WTC11 (cell line): Measurements from ENCODE around the gene CDK11A. TPM values are rescaled to one million over a fixed set of nuclear protein-coding genes. Genes with fewer than 3 reads are reported as not detected.

Source experiments
- ATAC-seq: fragments of 200-7000 bp; cut with Tn5 transposase; 2 replicates; pipeline ENCODE4 v1.10.0; 2021; ENCODE audit warnings: mild to moderate bottlenecking, moderate library complexity
- CTCF ChIA-PET: fragments of 300-600 bp; sonication (Branson Sonifier 250); formaldehyde crosslinking; loops from one replicate; lab custom pipeline; 2021; ENCODE audit warnings: antibody characterized with exemption; lab: Charles Lee
- POLR2A ChIA-PET: fragments of 350-600 bp; sonication (Branson Sonifier 250); formaldehyde crosslinking; loops from one replicate; lab custom pipeline; 2021; ENCODE audit warnings: antibody characterized with exemption; lab: Charles Lee
- DNase-seq: peaks from one replicate; pipeline ENCODE4 v3.0.0; 2021; ENCODE audit warnings: low spot score
- H3K27ac Mint-ChIP-seq: 2 replicates; pipeline ENCODE4 v1.8.0; 2021; ENCODE audit warnings: mixed read lengths
- H3K27me3 Mint-ChIP-seq: 2 replicates; pipeline ENCODE4 v1.8.0; 2021; ENCODE audit warnings: low read depth, mild to moderate bottlenecking, moderate library complexity, mixed read lengths
- H3K36me3 Mint-ChIP-seq: 2 replicates; pipeline ENCODE4 v1.8.0; 2021; ENCODE audit warnings: mixed read lengths
- H3K4me1 Mint-ChIP-seq: 2 replicates; pipeline ENCODE4 v1.8.0; 2022; ENCODE audit warnings: mixed read lengths
- H3K4me3 Mint-ChIP-seq: 2 replicates; pipeline ENCODE4 v1.8.0; 2021; ENCODE audit warnings: mild to moderate bottlenecking, moderate library complexity, mixed read lengths
- H3K9me3 Mint-ChIP-seq: 2 replicates; pipeline ENCODE4 v1.8.0; 2021; ENCODE audit warnings: mixed read lengths
- CREB1 ChIP-seq: sonication (generic); formaldehyde crosslinking; IDR thresholded peaks from 2 replicates; pipeline ENCODE4 v1.8.0; 2023; ENCODE audit warnings: mild to moderate bottlenecking, missing genetic modification reagents
- GTF2I ChIP-seq: fragments of 250-450 bp; sonication (Bioruptor Pico); conservative IDR thresholded peaks from 2 replicates; pipeline ENCODE4 v1.4.0; 2021; ENCODE audit warnings: mild to moderate bottlenecking
- NR2C2 ChIP-seq: sonication (generic); formaldehyde crosslinking; IDR thresholded peaks from 2 replicates; pipeline ENCODE4 v1.8.0; 2022; ENCODE audit warnings: mild to moderate bottlenecking, missing genetic modification reagents
- ZBTB21 ChIP-seq: sonication (generic); formaldehyde crosslinking; IDR thresholded peaks from 2 replicates; pipeline ENCODE4 v1.8.1; 2023; ENCODE audit warnings: mild to moderate bottlenecking, missing genetic modification reagents, borderline replicate concordance
- ZNF416 ChIP-seq: fragments of 250-450 bp; sonication (Bioruptor Pico); IDR thresholded peaks from 2 replicates; pipeline ENCODE4 v1.9.0; 2021; ENCODE audit warnings: mild to moderate bottlenecking, inconsistent platforms
- total RNA-seq: library from RNA; stranded (reverse); gene quantifications from 3 replicates; pipeline ENCODE4 v1.2.3, GENCODE V29; 2021
- TF ChIP-seq, protein P1 (sequence below): sonication (generic); formaldehyde crosslinking; IDR thresholded peaks from 2 replicates; pipeline ENCODE4 v1.8.0; 2022; ENCODE audit warnings: mild to moderate bottlenecking, missing genetic modification reagents
- TF ChIP-seq, protein P2 (sequence below): sonication (generic); formaldehyde crosslinking; IDR thresholded peaks from 2 replicates; pipeline ENCODE4 v1.8.0; 2022; ENCODE audit warnings: mild to moderate bottlenecking, missing genetic modification reagents
- TF ChIP-seq, protein P3 (sequence below): sonication (generic); formaldehyde crosslinking; IDR thresholded peaks from 2 replicates; pipeline ENCODE4 v1.8.0; 2022; ENCODE audit warnings: mild to moderate bottlenecking, missing genetic modification reagents
- TF ChIP-seq, protein P4 (sequence below): fragments of 250-450 bp; sonication (Bioruptor Pico); IDR thresholded peaks from 2 replicates; pipeline ENCODE4 v1.9.0; 2021; ENCODE audit warnings: mild to moderate bottlenecking
- TF ChIP-seq, protein P5 (sequence below): fragments of 250-450 bp; sonication (Bioruptor Pico); IDR thresholded peaks from 2 replicates; pipeline ENCODE4 v2.1.2; 2022; ENCODE audit warnings: mild to moderate bottlenecking, moderate library complexity
- TF ChIP-seq, protein P6 (sequence below): sonication (generic); formaldehyde crosslinking; IDR thresholded peaks from 2 replicates; pipeline ENCODE4 v1.8.1; 2023; ENCODE audit warnings: mild to moderate bottlenecking, missing genetic modification reagents, borderline replicate concordance

The CDK11A gene
- total RNA-seq, 1 experiment from 2014 or later = 54.7 TPM

DNA sequence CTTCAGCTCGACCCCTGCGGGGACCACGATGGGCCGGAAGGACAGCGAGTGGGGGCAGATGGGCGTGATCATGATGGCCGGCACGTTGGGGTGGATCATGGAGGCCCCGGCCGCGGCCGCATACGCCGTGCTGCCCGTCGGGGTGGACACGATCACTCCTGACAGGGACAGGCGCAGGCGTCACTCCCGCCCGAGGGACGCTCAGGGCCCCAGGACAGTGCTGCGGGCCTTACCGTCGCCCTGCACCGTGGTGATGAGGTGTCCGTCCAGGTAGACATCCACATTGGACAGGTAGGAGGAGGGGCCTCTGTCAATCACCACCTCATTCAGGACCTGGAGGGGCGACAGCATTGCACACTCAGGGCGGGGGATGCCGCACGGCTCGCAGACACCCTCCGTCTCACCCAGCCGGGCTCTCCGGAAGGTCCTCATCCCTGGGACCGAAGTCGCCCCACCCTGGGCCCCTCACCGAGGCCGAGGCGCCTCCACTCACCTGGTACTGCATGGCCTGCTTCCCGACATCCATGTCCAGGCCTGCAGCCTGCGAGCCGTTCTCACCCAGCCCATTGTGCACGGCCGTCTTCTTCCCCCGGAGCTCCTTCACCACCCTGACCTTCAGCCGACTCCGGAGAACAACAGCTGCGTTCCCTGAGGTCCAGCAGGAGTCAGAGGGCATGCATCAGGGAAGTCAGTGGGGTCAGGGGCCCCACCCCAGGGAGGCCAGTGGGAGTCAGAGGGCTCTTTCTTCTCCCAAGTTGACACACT, 30.1 kb upstream of the CDK11A start:
- Mint-ChIP-seq H3K27ac (no peak overlapping the region), H3K27me3 (no peaks in the 10 kb centered on the region), H3K4me3 (no peak overlapping the region), H3K36me3 (peaks cover 34% of the 10 kb centered on the region), H3K9me3 (no peaks in the 10 kb centered on the region), H3K4me1 (no peaks in the 10 kb centered on the region)
- DNase-seq = no peak
- TF ChIP-seq, protein P1, sequence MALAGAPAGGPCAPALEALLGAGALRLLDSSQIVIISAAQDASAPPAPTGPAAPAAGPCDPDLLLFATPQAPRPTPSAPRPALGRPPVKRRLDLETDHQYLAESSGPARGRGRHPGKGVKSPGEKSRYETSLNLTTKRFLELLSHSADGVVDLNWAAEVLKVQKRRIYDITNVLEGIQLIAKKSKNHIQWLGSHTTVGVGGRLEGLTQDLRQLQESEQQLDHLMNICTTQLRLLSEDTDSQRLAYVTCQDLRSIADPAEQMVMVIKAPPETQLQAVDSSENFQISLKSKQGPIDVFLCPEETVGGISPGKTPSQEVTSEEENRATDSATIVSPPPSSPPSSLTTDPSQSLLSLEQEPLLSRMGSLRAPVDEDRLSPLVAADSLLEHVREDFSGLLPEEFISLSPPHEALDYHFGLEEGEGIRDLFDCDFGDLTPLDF = no peak
- TF ChIP-seq CREB1 (CRISPR knock-in tag) (no peak), ZBTB21 (CRISPR knock-in tag) (no peak), GTF2I (no peak), ZNF416 (CRISPR knock-in tag) (no peak)
- TF ChIP-seq, protein P2, sequence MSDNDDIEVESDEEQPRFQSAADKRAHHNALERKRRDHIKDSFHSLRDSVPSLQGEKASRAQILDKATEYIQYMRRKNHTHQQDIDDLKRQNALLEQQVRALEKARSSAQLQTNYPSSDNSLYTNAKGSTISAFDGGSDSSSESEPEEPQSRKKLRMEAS (CRISPR knock-in tag) = no peak
- TF ChIP-seq, protein P3, sequence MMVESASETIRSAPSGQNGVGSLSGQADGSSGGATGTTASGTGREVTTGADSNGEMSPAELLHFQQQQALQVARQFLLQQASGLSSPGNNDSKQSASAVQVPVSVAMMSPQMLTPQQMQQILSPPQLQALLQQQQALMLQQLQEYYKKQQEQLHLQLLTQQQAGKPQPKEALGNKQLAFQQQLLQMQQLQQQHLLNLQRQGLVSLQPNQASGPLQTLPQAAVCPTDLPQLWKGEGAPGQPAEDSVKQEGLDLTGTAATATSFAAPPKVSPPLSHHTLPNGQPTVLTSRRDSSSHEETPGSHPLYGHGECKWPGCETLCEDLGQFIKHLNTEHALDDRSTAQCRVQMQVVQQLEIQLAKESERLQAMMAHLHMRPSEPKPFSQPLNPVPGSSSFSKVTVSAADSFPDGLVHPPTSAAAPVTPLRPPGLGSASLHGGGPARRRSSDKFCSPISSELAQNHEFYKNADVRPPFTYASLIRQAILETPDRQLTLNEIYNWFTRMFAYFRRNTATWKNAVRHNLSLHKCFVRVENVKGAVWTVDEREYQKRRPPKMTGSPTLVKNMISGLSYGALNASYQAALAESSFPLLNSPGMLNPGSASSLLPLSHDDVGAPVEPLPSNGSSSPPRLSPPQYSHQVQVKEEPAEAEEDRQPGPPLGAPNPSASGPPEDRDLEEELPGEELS (CRISPR knock-in tag) = no peak
- TF ChIP-seq, protein P4, sequence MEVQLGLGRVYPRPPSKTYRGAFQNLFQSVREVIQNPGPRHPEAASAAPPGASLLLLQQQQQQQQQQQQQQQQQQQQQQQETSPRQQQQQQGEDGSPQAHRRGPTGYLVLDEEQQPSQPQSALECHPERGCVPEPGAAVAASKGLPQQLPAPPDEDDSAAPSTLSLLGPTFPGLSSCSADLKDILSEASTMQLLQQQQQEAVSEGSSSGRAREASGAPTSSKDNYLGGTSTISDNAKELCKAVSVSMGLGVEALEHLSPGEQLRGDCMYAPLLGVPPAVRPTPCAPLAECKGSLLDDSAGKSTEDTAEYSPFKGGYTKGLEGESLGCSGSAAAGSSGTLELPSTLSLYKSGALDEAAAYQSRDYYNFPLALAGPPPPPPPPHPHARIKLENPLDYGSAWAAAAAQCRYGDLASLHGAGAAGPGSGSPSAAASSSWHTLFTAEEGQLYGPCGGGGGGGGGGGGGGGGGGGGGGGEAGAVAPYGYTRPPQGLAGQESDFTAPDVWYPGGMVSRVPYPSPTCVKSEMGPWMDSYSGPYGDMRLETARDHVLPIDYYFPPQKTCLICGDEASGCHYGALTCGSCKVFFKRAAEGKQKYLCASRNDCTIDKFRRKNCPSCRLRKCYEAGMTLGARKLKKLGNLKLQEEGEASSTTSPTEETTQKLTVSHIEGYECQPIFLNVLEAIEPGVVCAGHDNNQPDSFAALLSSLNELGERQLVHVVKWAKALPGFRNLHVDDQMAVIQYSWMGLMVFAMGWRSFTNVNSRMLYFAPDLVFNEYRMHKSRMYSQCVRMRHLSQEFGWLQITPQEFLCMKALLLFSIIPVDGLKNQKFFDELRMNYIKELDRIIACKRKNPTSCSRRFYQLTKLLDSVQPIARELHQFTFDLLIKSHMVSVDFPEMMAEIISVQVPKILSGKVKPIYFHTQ (CRISPR knock-in tag) = no peak
- TF ChIP-seq, protein P5, sequence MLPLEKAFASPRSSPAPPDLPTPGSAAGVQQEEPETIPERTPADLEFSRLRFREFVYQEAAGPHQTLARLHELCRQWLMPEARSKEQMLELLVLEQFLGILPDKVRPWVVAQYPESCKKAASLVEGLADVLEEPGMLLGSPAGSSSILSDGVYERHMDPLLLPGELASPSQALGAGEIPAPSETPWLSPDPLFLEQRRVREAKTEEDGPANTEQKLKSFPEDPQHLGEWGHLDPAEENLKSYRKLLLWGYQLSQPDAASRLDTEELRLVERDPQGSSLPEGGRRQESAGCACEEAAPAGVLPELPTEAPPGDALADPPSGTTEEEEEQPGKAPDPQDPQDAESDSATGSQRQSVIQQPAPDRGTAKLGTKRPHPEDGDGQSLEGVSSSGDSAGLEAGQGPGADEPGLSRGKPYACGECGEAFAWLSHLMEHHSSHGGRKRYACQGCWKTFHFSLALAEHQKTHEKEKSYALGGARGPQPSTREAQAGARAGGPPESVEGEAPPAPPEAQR (CRISPR knock-in tag) = no peak
- no peak for ATAC-seq
- CTCF ChIA-PET = interaction anchor here (1.5 kb wide), 1 partner anchor 152 kb away, joined by 6 read pairs; no protein-coding TSS in a partner anchor
- POLR2A ChIA-PET = no interaction called here

DNA sequence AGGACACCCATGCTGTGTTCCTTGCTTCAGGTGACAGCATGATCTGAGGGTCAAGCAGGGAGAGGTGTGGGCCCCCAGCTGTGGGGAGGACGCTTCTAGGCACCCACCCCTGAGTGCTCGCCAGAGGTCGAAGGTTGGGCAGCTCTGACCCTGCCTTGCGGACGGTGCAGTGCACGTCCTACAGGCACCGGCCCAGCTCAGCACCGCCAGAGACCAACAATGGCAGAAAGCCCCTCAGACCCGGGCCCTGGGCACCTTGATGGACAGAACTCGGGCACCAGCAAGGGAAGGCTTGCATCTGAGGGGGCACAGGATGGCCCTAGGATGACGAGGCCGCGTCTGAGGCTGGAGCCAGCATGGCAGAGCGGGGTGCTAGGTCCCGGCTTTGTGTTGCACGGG, 29.4 kb upstream of the CDK11A start:
- H3K27me3 Mint-ChIP-seq = no peaks in the 10 kb centered on the region
- H3K4me1 Mint-ChIP-seq = peaks cover 1% of the 10 kb centered on the region
- ATAC-seq (no peak), DNase-seq (no peak)
- TF ChIP-seq, protein P6, sequence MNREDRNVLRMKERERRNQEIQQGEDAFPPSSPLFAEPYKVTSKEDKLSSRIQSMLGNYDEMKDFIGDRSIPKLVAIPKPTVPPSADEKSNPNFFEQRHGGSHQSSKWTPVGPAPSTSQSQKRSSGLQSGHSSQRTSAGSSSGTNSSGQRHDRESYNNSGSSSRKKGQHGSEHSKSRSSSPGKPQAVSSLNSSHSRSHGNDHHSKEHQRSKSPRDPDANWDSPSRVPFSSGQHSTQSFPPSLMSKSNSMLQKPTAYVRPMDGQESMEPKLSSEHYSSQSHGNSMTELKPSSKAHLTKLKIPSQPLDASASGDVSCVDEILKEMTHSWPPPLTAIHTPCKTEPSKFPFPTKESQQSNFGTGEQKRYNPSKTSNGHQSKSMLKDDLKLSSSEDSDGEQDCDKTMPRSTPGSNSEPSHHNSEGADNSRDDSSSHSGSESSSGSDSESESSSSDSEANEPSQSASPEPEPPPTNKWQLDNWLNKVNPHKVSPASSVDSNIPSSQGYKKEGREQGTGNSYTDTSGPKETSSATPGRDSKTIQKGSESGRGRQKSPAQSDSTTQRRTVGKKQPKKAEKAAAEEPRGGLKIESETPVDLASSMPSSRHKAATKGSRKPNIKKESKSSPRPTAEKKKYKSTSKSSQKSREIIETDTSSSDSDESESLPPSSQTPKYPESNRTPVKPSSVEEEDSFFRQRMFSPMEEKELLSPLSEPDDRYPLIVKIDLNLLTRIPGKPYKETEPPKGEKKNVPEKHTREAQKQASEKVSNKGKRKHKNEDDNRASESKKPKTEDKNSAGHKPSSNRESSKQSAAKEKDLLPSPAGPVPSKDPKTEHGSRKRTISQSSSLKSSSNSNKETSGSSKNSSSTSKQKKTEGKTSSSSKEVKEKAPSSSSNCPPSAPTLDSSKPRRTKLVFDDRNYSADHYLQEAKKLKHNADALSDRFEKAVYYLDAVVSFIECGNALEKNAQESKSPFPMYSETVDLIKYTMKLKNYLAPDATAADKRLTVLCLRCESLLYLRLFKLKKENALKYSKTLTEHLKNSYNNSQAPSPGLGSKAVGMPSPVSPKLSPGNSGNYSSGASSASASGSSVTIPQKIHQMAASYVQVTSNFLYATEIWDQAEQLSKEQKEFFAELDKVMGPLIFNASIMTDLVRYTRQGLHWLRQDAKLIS (CRISPR knock-in tag) = no peak
- no peak for TF ChIP-seq NR2C2 (CRISPR knock-in tag)
- ChIA-PET POLR2A (no interaction called here), CTCF (no interaction called here)
- no peaks in the 10 kb centered on the region for H3K9me3 Mint-ChIP-seq
- H3K27ac Mint-ChIP-seq = no peak overlapping the region
- peaks cover 33% of the 10 kb centered on the region for H3K36me3 Mint-ChIP-seq
- no peak overlapping the region for H3K4me3 Mint-ChIP-seq
